HG03175 (cell line): Measurements from ENCODE around the gene POLK.
"Not testable (repeated sequence)": the region's sequence is repeated elsewhere in the genome, so short reads cannot be mapped to it uniquely, and the experiment has no call there.

Experiments used
- ATAC-seq: cut with Tn5 transposase; IDR thresholded peaks from one replicate; pipeline ENCODE4 v1.9.1; 2021; ENCODE audit warnings: mild to moderate bottlenecking, moderate library complexity; ENCODE audit not compliant: unreplicated experiment

Gene POLK

GRCh38 chr5:75546830-75547229 lies 35.1 kb downstream of the POLK start:
- no peak for ATAC-seq

- no peak for ATAC-seq
Observed at GRCh38 chr5:75547812-75548211, 36.1 kb downstream of the POLK start.

GRCh38 chr5:75550597-75550996 lies 38.9 kb downstream of the POLK start:
- ATAC-seq = no peak

GRCh38 chr5:75551471-75551870 lies 39.8 kb downstream of the POLK start:
- ATAC-seq = no peak

GRCh38 chr5:75552764-75553163 lies 41.1 kb downstream of the POLK start:
- no peak for ATAC-seq

- no peak for ATAC-seq
Observed at GRCh38 chr5:75553358-75553757, 41.7 kb downstream of the POLK start.

GRCh38 chr5:75558221-75558620 lies 46.5 kb downstream of the POLK start:
- ATAC-seq = no peak

GRCh38 chr5:75558981-75559632 lies 47.4 kb downstream of the POLK start:
- no peak for ATAC-seq

GRCh38 chr5:75560655-75561054 lies 49.0 kb downstream of the POLK start:
- not testable (repeated sequence) for ATAC-seq

GRCh38 chr5:75565991-75566709 lies 54.5 kb downstream of the POLK start:
- ATAC-seq = peak; percentile 4

- ATAC-seq = peak; percentile 83
Observed at GRCh38 chr5:75566710-75567309, 55.1 kb downstream of the POLK start.

GRCh38 chr5:75567710-75568109 lies 56.0 kb downstream of the POLK start:
- no peak for ATAC-seq

GRCh38 chr5:75568202-75568601 lies 56.5 kb downstream of the POLK start:
- peak; percentile 33 for ATAC-seq

GRCh38 chr5:75571547-75571946 lies 59.9 kb downstream of the POLK start:
- no peak for ATAC-seq

- peak; percentile 25 for ATAC-seq
Observed at GRCh38 chr5:75574791-75575190, 63.1 kb downstream of the POLK start.

- not testable (repeated sequence) for ATAC-seq
Observed at GRCh38 chr5:75578280-75578679, 66.6 kb downstream of the POLK start.

GRCh38 chr5:75584641-75585040 lies 73.0 kb downstream of the POLK start:
- ATAC-seq = no peak

GRCh38 chr5:75588666-75589065 lies 77.0 kb downstream of the POLK start:
- no peak for ATAC-seq

GRCh38 chr5:75600535-75600934 lies 88.8 kb downstream of the POLK start:
- no peak for ATAC-seq

- ATAC-seq = no peak
Observed at GRCh38 chr5:75601567-75601966, 89.9 kb downstream of the POLK start.

- ATAC-seq = no peak
Observed at GRCh38 chr5:75601996-75602395, 90.3 kb downstream of the POLK start.

- no peak for ATAC-seq
Observed at GRCh38 chr5:75603371-75603770, 91.7 kb downstream of the POLK start.
